ENCODE data around the gene TRAF1.

TRAF1 gene

GRCh38 chr9:120860083-120860482 lies 66.5 kb downstream of the TRAF1 start:
- Histone ChIP-seq H3K36me3 (ENCODE audit: insufficient read depth, low read length) (peaks cover 57% of the 10 kb centered on the region), H3K27me3 (ENCODE audit: control insufficient read depth in 1 of 2, insufficient read depth in 2 of 2, low read length in 2 of 2) (no peaks in the 10 kb centered on the region), H3K4me1 (ENCODE audit: insufficient read depth, low read length) (no peaks in the 10 kb centered on the region), H3K9me3 (ENCODE audit: low read length) (no peaks in the 10 kb centered on the region), H3K9ac (ENCODE audit: low read length) (no peak overlapping the region), H3K27ac (ENCODE audit: low read depth, low read length) (no peak overlapping the region), H3K4me3 (ENCODE audit: low read depth in 1 of 2, low read length in 2 of 2) (no peak overlapping the region)

GRCh38 chr9:120859361-120859760 lies 67.2 kb downstream of the TRAF1 start:
- peaks cover 57% of the 10 kb centered on the region for H3K36me3 ChIP-seq (ENCODE audit: insufficient read depth, low read length)
- no peak overlapping the region for H3K4me3 ChIP-seq (ENCODE audit: low read depth in 1 of 2, low read length in 2 of 2)
- no peak overlapping the region for H3K27ac ChIP-seq (ENCODE audit: low read depth, low read length)
- no peaks in the 10 kb centered on the region for H3K9me3 ChIP-seq (ENCODE audit: low read length)
- no peaks in the 10 kb centered on the region for H3K4me1 ChIP-seq (ENCODE audit: insufficient read depth, low read length)
- H3K27me3 ChIP-seq (ENCODE audit: control insufficient read depth in 1 of 2, insufficient read depth in 2 of 2, low read length in 2 of 2), result no peaks in the 10 kb centered on the region
- no peak overlapping the region for H3K9ac ChIP-seq (ENCODE audit: low read length)

- Histone ChIP-seq H3K9ac (ENCODE audit: low read length) (no peak overlapping the region), H3K4me1 (ENCODE audit: insufficient read depth, low read length) (no peaks in the 10 kb centered on the region), H3K27ac (ENCODE audit: low read depth, low read length) (no peak overlapping the region), H3K4me3 (ENCODE audit: low read depth in 1 of 2, low read length in 2 of 2) (no peak overlapping the region), H3K9me3 (ENCODE audit: low read length) (no peaks in the 10 kb centered on the region), H3K27me3 (ENCODE audit: control insufficient read depth in 1 of 2, insufficient read depth in 2 of 2, low read length in 2 of 2) (no peaks in the 10 kb centered on the region), H3K36me3 (ENCODE audit: insufficient read depth, low read length) (peaks cover 43% of the 10 kb centered on the region)
Observed at GRCh38 chr9:120857902-120858301, 68.7 kb downstream of the TRAF1 start.

GRCh38 chr9:120857481-120857880 lies 69.1 kb downstream of the TRAF1 start:
- Histone ChIP-seq H3K9ac (ENCODE audit: low read length) (no peak overlapping the region), H3K36me3 (ENCODE audit: insufficient read depth, low read length) (peaks cover 39% of the 10 kb centered on the region), H3K27ac (ENCODE audit: low read depth, low read length) (peak overlapping the region; percentile 14), H3K27me3 (ENCODE audit: control insufficient read depth in 1 of 2, insufficient read depth in 2 of 2, low read length in 2 of 2) (no peaks in the 10 kb centered on the region), H3K4me1 (ENCODE audit: insufficient read depth, low read length) (no peaks in the 10 kb centered on the region), H3K4me3 (ENCODE audit: low read depth in 1 of 2, low read length in 2 of 2) (no peak overlapping the region), H3K9me3 (ENCODE audit: low read length) (no peaks in the 10 kb centered on the region)

GRCh38 chr9:120856700-120857099 lies 69.9 kb downstream of the TRAF1 start:
- Histone ChIP-seq H3K27ac (ENCODE audit: low read depth, low read length) (no peak overlapping the region), H3K36me3 (ENCODE audit: insufficient read depth, low read length) (peaks cover 31% of the 10 kb centered on the region), H3K4me1 (ENCODE audit: insufficient read depth, low read length) (no peaks in the 10 kb centered on the region), H3K27me3 (ENCODE audit: control insufficient read depth in 1 of 2, insufficient read depth in 2 of 2, low read length in 2 of 2) (no peaks in the 10 kb centered on the region), H3K4me3 (ENCODE audit: low read depth in 1 of 2, low read length in 2 of 2) (no peak overlapping the region), H3K9me3 (ENCODE audit: low read length) (no peaks in the 10 kb centered on the region), H3K9ac (ENCODE audit: low read length) (no peak overlapping the region)

- Histone ChIP-seq H3K9ac (ENCODE audit: low read length) (no peak overlapping the region), H3K27me3 (ENCODE audit: control insufficient read depth in 1 of 2, insufficient read depth in 2 of 2, low read length in 2 of 2) (no peaks in the 10 kb centered on the region), H3K4me1 (ENCODE audit: insufficient read depth, low read length) (no peaks in the 10 kb centered on the region), H3K27ac (ENCODE audit: low read depth, low read length) (no peak overlapping the region), H3K36me3 (ENCODE audit: insufficient read depth, low read length) (peaks cover 25% of the 10 kb centered on the region), H3K4me3 (ENCODE audit: low read depth in 1 of 2, low read length in 2 of 2) (no peak overlapping the region), H3K9me3 (ENCODE audit: low read length) (no peaks in the 10 kb centered on the region)
Observed at GRCh38 chr9:120855827-120856670, 70.5 kb downstream of the TRAF1 start.

GRCh38 chr9:120854596-120855327 lies 71.8 kb downstream of the TRAF1 start:
- Histone ChIP-seq H3K9ac (ENCODE audit: low read length) (no peak overlapping the region), H3K36me3 (ENCODE audit: insufficient read depth, low read length) (peaks cover 18% of the 10 kb centered on the region), H3K4me3 (ENCODE audit: low read depth in 1 of 2, low read length in 2 of 2) (no peak overlapping the region), H3K27me3 (ENCODE audit: control insufficient read depth in 1 of 2, insufficient read depth in 2 of 2, low read length in 2 of 2) (no peaks in the 10 kb centered on the region), H3K9me3 (ENCODE audit: low read length) (no peaks in the 10 kb centered on the region), H3K27ac (ENCODE audit: low read depth, low read length) (no peak overlapping the region), H3K4me1 (ENCODE audit: insufficient read depth, low read length) (no peaks in the 10 kb centered on the region)

- no peak overlapping the region for H3K4me3 ChIP-seq (ENCODE audit: low read depth in 1 of 2, low read length in 2 of 2)
- peaks cover 20% of the 10 kb centered on the region for H3K36me3 ChIP-seq (ENCODE audit: insufficient read depth, low read length)
- H3K4me1 ChIP-seq (ENCODE audit: insufficient read depth, low read length), result no peaks in the 10 kb centered on the region
- no peak overlapping the region for H3K9ac ChIP-seq (ENCODE audit: low read length)
- H3K27ac ChIP-seq (ENCODE audit: low read depth, low read length), result no peak overlapping the region
- no peaks in the 10 kb centered on the region for H3K27me3 ChIP-seq (ENCODE audit: control insufficient read depth in 1 of 2, insufficient read depth in 2 of 2, low read length in 2 of 2)
- H3K9me3 ChIP-seq (ENCODE audit: low read length), result no peaks in the 10 kb centered on the region
Observed at GRCh38 chr9:120853198-120853597, 73.4 kb downstream of the TRAF1 start.

Data from muscle layer of colon (tissue), 2 donors.